Chondrocyte (in vitro differentiated cells): ENCODE data around the gene GARIN5A. TPM values are rescaled to one million over a fixed set of nuclear protein-coding genes. Genes with fewer than 3 reads are reported as not detected.

Experiments
- DNase-seq: peaks from one replicate; pipeline ENCODE4 v3.0.0; 2021; ENCODE audit warnings: mixed read lengths, low spot score
- H3K27ac Mint-ChIP-seq: one replicate; pipeline ENCODE4 v1.8.0; 2021; ENCODE audit warnings: mild to moderate bottlenecking, moderate library complexity, mixed read lengths; ENCODE audit not compliant: unreplicated experiment
- H3K27me3 Mint-ChIP-seq: 2 replicates; pipeline ENCODE4 v1.8.0; 2021; ENCODE audit warnings: low read depth, mixed read lengths
- H3K36me3 Mint-ChIP-seq: 2 replicates; pipeline ENCODE4 v1.8.0; 2021; ENCODE audit warnings: low read depth, mixed read lengths
- H3K4me1 Mint-ChIP-seq: 2 replicates; pipeline ENCODE4 v1.8.0; 2021; ENCODE audit warnings: low read depth, mild to moderate bottlenecking, mixed read lengths
- H3K4me3 Mint-ChIP-seq: one replicate; pipeline ENCODE4 v1.8.0; 2021; ENCODE audit warnings: mild to moderate bottlenecking, moderate library complexity, mixed read lengths; ENCODE audit not compliant: unreplicated experiment
- H3K9me3 Mint-ChIP-seq: 2 replicates; pipeline ENCODE4 v1.8.0; 2021; ENCODE audit warnings: low read depth, mixed read lengths
- CTCF ChIP-seq: fragments of 200-600 bp; sonication (generic); IDR thresholded peaks from 2 replicates; pipeline ENCODE4 v1.5.0; 2021; ENCODE audit warnings: antibody characterized with exemption, mild to moderate bottlenecking, moderate library complexity
- total RNA-seq: library from RNA; stranded (reverse); gene quantifications from 3 replicates; pipeline ENCODE4 v1.2.1, GENCODE V29; 2021

GARIN5A gene
- total RNA-seq, 1 donor from 2014 or later, result 1.9 TPM

- Mint-ChIP-seq H3K4me1 (no peaks in the 10 kb centered on the region), H3K4me3 (no peak overlapping the region), H3K27me3 (no peaks in the 10 kb centered on the region), H3K27ac (no peak overlapping the region), H3K36me3 (no peaks in the 10 kb centered on the region), H3K9me3 (no peaks in the 10 kb centered on the region)
- peak; percentile 94 for DNase-seq
- peak; percentile 25 for TF ChIP-seq CTCF
These were observed 41.7 kb upstream of the GARIN5A start for GRCh38 chr19:50518091-50519005.

- H3K27me3 Mint-ChIP-seq, result no peaks in the 10 kb centered on the region
- H3K36me3 Mint-ChIP-seq, result no peaks in the 10 kb centered on the region
- no peak overlapping the region for H3K4me3 Mint-ChIP-seq
- no peaks in the 10 kb centered on the region for H3K9me3 Mint-ChIP-seq
- no peak for TF ChIP-seq CTCF
- no peak overlapping the region for H3K27ac Mint-ChIP-seq
- peak; percentile 86 for DNase-seq
- H3K4me1 Mint-ChIP-seq, result no peaks in the 10 kb centered on the region
These were observed 41.0 kb upstream of the GARIN5A start for GRCh38 chr19:50517704-50518075.

- H3K9me3 Mint-ChIP-seq, result no peaks in the 10 kb centered on the region
- no peak overlapping the region for H3K27ac Mint-ChIP-seq
- H3K4me1 Mint-ChIP-seq, result no peaks in the 10 kb centered on the region
- peak; percentile 83 for DNase-seq
- no peaks in the 10 kb centered on the region for H3K27me3 Mint-ChIP-seq
- no peak overlapping the region for H3K4me3 Mint-ChIP-seq
- no peaks in the 10 kb centered on the region for H3K36me3 Mint-ChIP-seq
- no peak for TF ChIP-seq CTCF
These were observed 40.5 kb upstream of the GARIN5A start for GRCh38 chr19:50516964-50517703.

DNA sequence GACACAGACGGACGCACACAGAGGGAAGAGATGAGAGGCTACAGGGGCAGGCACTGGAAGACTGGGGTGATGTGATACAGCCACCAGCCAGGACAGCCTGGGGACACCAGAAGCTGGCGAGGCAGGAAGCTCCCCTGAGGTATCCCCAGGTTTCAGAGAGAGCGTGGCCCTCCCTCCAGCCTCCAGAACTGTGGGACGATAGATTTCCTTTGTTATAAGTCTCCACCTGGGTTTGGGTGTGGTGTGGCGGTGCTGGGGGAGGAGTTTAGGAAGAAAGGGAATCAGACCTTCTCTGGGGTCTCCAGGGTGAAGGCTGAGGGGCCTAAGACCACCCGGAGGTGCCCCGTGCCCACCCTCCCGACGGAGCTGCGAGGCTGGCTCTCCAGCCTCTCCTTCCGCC, 39.8 kb upstream of the GARIN5A start:
- Mint-ChIP-seq H3K4me1 (peaks cover 5% of the 10 kb centered on the region), H3K27me3 (no peaks in the 10 kb centered on the region), H3K4me3 (no peak overlapping the region), H3K27ac (no peak overlapping the region), H3K9me3 (no peaks in the 10 kb centered on the region), H3K36me3 (no peaks in the 10 kb centered on the region)
- DNase-seq, result peak; percentile 43
- no peak for TF ChIP-seq CTCF

DNA sequence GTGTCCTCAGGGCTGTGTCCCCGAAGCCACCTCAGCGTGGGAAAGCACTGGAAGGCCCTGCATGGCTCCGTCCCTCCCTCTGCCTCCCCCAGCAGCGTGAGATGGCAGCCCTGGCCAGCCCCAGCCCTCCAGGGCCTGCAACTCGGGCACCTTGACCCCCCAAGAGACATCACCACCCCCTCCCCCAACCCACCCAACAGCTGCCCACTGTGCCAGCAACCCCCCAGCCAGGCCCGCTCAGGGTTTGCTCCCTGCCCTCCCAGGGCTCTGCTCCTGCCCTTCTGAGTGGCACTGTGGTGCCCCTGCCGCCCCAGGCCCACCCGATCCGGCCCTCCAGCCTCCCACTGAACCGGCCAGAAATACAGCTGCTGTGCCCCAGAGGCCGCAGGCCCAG, 38.5 kb upstream of the GARIN5A start:
- H3K27ac Mint-ChIP-seq, result no peak overlapping the region
- DNase-seq, result peak; percentile 52
- no peaks in the 10 kb centered on the region for H3K9me3 Mint-ChIP-seq
- no peaks in the 10 kb centered on the region for H3K36me3 Mint-ChIP-seq
- H3K27me3 Mint-ChIP-seq, result no peaks in the 10 kb centered on the region
- H3K4me3 Mint-ChIP-seq, result no peak overlapping the region
- H3K4me1 Mint-ChIP-seq, result peaks cover 13% of the 10 kb centered on the region
- TF ChIP-seq CTCF, result no peak
